Uterus (tissue), 4 donors: ENCODE measurements around the gene ERC2. TPM values are rescaled to one million over a fixed set of nuclear protein-coding genes. Genes with fewer than 3 reads are reported as not detected.

ENCODE experiments used
- DNase-seq, 2 donors: peaks; one replicate each; pipeline ENCODE4 v3.0.0-alpha.2; 2019 to 2020
- H3K27ac ChIP-seq, 2 donors: fragments of 200-600 bp; sonication (generic); 1 replicate in 1 of 2; 2 replicates in 1 of 2; pipeline ENCODE4 v1.5.1; 2016 to 2018
- H3K27me3 ChIP-seq, 2 donors: fragments of 200-600 bp; sonication (generic); one replicate each; pipeline ENCODE4 v1.5.1; 2018 to 2019; ENCODE audit warnings: control low read depth in 1 of 2
- H3K36me3 ChIP-seq, 2 donors: fragments of 200-600 bp; sonication (generic); one replicate each; pipeline ENCODE4 v1.5.1; 2019; ENCODE audit warnings: control low read depth in 1 of 2
- H3K4me1 ChIP-seq, 2 donors: fragments of 200-600 bp; sonication (generic); one replicate each; pipeline ENCODE4 v1.5.1; 2018 to 2019; ENCODE audit warnings: control low read depth in 1 of 2
- H3K4me3 ChIP-seq, 2 donors: fragments of 200-600 bp; sonication (generic); 1 replicate in 1 of 2; 2 replicates in 1 of 2; pipeline ENCODE4 v1.5.1; 2018 to 2019; ENCODE audit warnings: mild to moderate bottlenecking in 1 of 2
- H3K9me3 ChIP-seq, 2 donors: fragments of 200-600 bp; sonication (generic); one replicate each; pipeline ENCODE4 v1.5.1; 2019; ENCODE audit warnings: control low read depth in 1 of 2
- POLR2A ChIP-seq, 2 donors: fragments of 450-650 bp; IDR thresholded peaks; one replicate each; pipeline ENCODE4 v1.6.1; 2016; ENCODE audit warnings: antibody characterized with exemption in 2 of 2, mild to moderate bottlenecking in 1 of 2, moderate library complexity in 1 of 2
- intact Hi-C: fragments of 100-400 bp; cut with DNase I; formaldehyde crosslinking; loops from one replicate; pipeline ENCODE4 v1.15.1; 2023; ENCODE audit warnings: low total_unique reads
- total RNA-seq, 4 donors: library from RNA; depleted of rRNA in 3 of 4; stranded (reverse); fragments of >200 nt in 3 of 4; gene quantifications; one replicate each; pipeline versions ENCODE4 v1.1.0 to v1.2.4, GENCODE V29; 2014 to 2023
- TF ChIP-seq, protein P1 (sequence below), 4 experiments: fragments of 200-600 bp in 2 of 4; fragments of 450-650 bp in 2 of 4; sonication (generic) in 2 of 4; IDR thresholded peaks; one replicate each; pipeline ENCODE4 v1.5.1; 2016 to 2019; ENCODE audit warnings: antibody characterized with exemption in 4 of 4, mild to moderate bottlenecking in 2 of 4, moderate library complexity in 1 of 4
- donor health status: DM: yes; HTN: yes; CAD: no.

The ERC2 gene
- total RNA-seq, 4 donors from 2014 or later, result 1.7 to 5.5 TPM; not detected in 2

DNA sequence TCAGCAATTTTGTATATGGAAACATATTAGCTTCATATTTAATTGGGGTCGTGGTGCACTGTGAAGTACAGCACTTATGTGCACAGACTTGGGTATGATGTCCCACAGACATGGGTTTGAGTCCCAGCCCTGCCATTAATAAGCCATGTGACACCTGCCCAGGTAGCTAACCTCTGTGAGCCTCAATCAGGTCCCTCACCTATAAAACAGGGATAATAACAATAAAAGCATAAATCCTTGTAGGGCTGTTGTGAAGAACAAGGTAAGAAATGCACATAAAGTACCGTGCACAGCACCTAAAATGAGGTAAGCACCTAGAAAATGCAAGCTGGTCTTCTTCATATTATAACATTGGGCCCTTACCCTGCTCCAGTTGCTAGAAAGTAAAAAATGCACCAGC, 807.6 kb downstream of the ERC2 start:
- intact Hi-C loops, result no loop called here
- H3K9me3 ChIP-seq, result no peaks in the 10 kb centered on the region
- H3K4me1 ChIP-seq, result no peaks in the 10 kb centered on the region
- H3K4me3 ChIP-seq, result no peak overlapping the region
- TF ChIP-seq POLR2A (IDR thresholded peaks at IDR 0.05), result no peak
- TF ChIP-seq, protein P1, sequence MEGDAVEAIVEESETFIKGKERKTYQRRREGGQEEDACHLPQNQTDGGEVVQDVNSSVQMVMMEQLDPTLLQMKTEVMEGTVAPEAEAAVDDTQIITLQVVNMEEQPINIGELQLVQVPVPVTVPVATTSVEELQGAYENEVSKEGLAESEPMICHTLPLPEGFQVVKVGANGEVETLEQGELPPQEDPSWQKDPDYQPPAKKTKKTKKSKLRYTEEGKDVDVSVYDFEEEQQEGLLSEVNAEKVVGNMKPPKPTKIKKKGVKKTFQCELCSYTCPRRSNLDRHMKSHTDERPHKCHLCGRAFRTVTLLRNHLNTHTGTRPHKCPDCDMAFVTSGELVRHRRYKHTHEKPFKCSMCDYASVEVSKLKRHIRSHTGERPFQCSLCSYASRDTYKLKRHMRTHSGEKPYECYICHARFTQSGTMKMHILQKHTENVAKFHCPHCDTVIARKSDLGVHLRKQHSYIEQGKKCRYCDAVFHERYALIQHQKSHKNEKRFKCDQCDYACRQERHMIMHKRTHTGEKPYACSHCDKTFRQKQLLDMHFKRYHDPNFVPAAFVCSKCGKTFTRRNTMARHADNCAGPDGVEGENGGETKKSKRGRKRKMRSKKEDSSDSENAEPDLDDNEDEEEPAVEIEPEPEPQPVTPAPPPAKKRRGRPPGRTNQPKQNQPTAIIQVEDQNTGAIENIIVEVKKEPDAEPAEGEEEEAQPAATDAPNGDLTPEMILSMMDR (IDR thresholded peaks at IDR 0.05), result no peak
- H3K27me3 ChIP-seq, result no peaks in the 10 kb centered on the region
- H3K27ac ChIP-seq, result no peak overlapping the region
- no peaks in the 10 kb centered on the region for H3K36me3 ChIP-seq
- DNase-seq, result no peak

DNA sequence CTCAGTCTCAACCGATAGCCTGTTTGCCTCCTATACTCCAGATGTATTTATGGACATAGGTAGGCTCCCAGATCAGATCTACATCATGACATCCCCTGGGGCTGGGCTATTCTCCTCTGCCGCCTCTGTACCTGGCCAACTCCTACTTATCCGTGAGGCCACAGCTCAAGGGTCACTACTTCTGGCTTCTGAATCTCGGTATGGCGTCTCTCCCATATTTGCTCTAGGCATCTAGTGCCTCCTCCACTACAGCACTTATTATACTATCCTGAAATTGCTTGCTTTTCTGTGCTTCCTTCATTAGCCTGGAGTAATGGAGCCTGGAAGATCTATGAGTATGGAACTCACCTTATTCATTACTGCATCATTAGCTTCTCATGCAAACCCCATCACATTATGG, 808.6 kb downstream of the ERC2 start:
- H3K4me1 ChIP-seq, result no peaks in the 10 kb centered on the region
- intact Hi-C loops, result no loop called here
- TF ChIP-seq, protein P1 (IDR thresholded peaks at IDR 0.05), result no peak
- no peak for TF ChIP-seq POLR2A (IDR thresholded peaks at IDR 0.05)
- no peak overlapping the region for H3K27ac ChIP-seq
- no peak for DNase-seq
- no peak overlapping the region for H3K4me3 ChIP-seq
- no peaks in the 10 kb centered on the region for H3K27me3 ChIP-seq
- no peaks in the 10 kb centered on the region for H3K9me3 ChIP-seq
- H3K36me3 ChIP-seq, result no peaks in the 10 kb centered on the region

DNA sequence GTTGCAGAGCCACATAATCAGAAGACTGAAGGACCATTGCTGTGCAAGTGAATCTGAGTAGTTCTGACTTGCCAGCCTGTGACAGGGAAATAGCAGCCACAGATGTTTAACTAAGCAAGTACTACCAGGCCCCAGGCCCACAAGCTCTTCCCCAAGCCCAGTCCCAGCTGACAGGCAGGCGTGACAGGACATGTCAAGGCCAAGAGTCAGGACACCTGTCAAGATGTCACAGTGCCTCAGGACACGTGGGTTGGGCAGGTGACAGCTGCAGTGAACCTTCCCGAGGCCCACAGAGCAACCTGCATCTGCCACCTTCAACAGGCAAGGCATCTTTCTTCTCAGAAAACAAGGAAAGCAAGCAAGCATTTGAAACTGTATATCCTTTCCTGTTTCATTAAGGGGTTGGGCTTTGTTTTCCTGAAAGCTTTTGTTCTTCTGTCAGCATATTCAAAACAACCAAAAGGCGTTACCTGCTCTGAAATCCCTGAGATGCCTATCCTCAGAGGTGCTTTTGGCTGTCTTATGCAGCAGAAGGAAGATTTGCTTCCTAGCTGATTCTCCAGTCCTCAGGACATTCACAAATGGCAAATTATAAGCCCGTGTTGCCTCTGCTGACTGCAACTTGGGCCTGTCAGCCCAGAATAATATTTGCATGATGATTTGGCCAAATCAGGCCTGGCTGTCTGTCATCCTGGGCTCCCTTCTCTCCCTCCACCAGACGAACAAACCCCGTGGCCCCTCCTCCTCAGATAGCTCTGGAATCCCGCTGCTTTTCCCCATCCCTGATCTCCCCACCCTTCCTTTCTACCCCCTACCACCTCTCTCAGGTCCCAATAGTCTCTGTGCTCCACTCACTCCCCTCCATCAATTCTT, 809.3 kb downstream of the ERC2 start:
- H3K27ac ChIP-seq, result no peak overlapping the region
- H3K9me3 ChIP-seq, result no peaks in the 10 kb centered on the region
- TF ChIP-seq, protein P1 (IDR thresholded peaks at IDR 0.05), result no peak
- TF ChIP-seq POLR2A (IDR thresholded peaks at IDR 0.05), result no peak
- DNase-seq, result no peak
- no peaks in the 10 kb centered on the region for H3K27me3 ChIP-seq
- intact Hi-C loops, result no loop called here
- H3K36me3 ChIP-seq, result no peaks in the 10 kb centered on the region
- no peaks in the 10 kb centered on the region for H3K4me1 ChIP-seq
- H3K4me3 ChIP-seq, result no peak overlapping the region

GRCh38 chr3:55658270-55658669, 810.0 kb downstream of the ERC2 start:
- TF ChIP-seq, protein P1 (IDR thresholded peaks at IDR 0.05), result no peak
- TF ChIP-seq POLR2A (IDR thresholded peaks at IDR 0.05), result no peak
- no peaks in the 10 kb centered on the region for H3K36me3 ChIP-seq
- intact Hi-C loops, result no loop called here

DNA sequence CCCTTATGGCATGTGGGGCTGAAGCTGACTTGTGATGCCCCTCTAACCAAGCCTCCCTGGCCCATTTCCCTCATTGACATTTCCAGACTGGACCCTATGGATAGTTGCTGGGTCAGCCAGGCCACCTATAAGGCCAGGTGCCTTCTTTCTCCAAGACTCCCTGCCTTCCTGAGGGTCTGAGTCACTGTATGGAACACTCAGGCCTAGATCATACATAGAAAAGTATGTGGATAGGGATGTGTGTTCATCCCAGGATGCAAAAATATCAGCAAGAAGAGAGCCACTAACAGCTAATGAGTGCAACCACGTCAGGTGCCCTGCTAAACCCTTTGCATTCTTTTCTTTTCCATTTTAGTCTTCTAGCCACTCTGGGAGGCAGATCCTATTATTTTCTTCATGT, 812.7 kb downstream of the ERC2 start:
- Histone ChIP-seq H3K4me3 (no peak overlapping the region), H3K4me1 (no peaks in the 10 kb centered on the region), H3K9me3 (no peaks in the 10 kb centered on the region), H3K36me3 (no peaks in the 10 kb centered on the region), H3K27ac (no peak overlapping the region), H3K27me3 (no peaks in the 10 kb centered on the region)
- TF ChIP-seq, protein P1 (IDR thresholded peaks at IDR 0.05), result no peak
- no peak for TF ChIP-seq POLR2A (IDR thresholded peaks at IDR 0.05)
- intact Hi-C loops, result no loop called here
- no peak for DNase-seq

More at GRCh38 chr3:55658270-55658669, 810.0 kb downstream of the ERC2 start:
- no peak overlapping the region for H3K4me3 ChIP-seq
- H3K4me1 ChIP-seq, result no peaks in the 10 kb centered on the region
- no peaks in the 10 kb centered on the region for H3K9me3 ChIP-seq
- DNase-seq, result no peak
- no peaks in the 10 kb centered on the region for H3K27me3 ChIP-seq
- no peak overlapping the region for H3K27ac ChIP-seq
